Parathyroid adenoma (tissue), 2 donors: ENCODE measurements around the gene RABGEF1.
"Not testable (repeated sequence)": the region's sequence is repeated elsewhere in the genome, so short reads cannot be mapped to it uniquely, and the experiment has no call there.

Experiments used
- H2AFZ ChIP-seq: fragments of 300-600 bp; sonication (generic); one replicate; pipeline ENCODE4 v1.7.0; 2017; ENCODE audit warnings: antibody characterized with exemption, mild to moderate bottlenecking
- H3K27ac ChIP-seq: fragments of 300-600 bp; sonication (generic); one replicate; pipeline ENCODE4 v1.7.0; 2017
- H3K27me3 ChIP-seq: fragments of 300-600 bp; sonication (generic); one replicate; pipeline ENCODE4 v1.7.0; 2017; ENCODE audit warnings: low read length; ENCODE audit not compliant: control insufficient read depth, insufficient read depth
- H3K36me3 ChIP-seq: fragments of 300-600 bp; sonication (generic); one replicate; pipeline ENCODE4 v1.7.0; 2017; ENCODE audit warnings: low read length; ENCODE audit not compliant: control insufficient read depth, insufficient read depth
- H3K4me1 ChIP-seq: fragments of 300-600 bp; sonication (generic); one replicate; pipeline ENCODE4 v1.7.0; 2017; ENCODE audit warnings: control low read depth
- H3K4me2 ChIP-seq: fragments of 300-600 bp; sonication (generic); one replicate; pipeline ENCODE4 v1.7.0; 2017; ENCODE audit warnings: low read length
- H3K4me3 ChIP-seq: fragments of 300-600 bp; sonication (generic); one replicate; pipeline ENCODE4 v1.7.0; 2017; ENCODE audit warnings: low read depth, low read length
- H3K79me2 ChIP-seq: fragments of 300-600 bp; sonication (generic); one replicate; pipeline ENCODE4 v1.7.0; 2017; ENCODE audit warnings: control low read depth
- H3K9ac ChIP-seq: fragments of 300-600 bp; sonication (generic); one replicate; pipeline ENCODE4 v1.7.0; 2017; ENCODE audit warnings: mild to moderate bottlenecking
- H3K9me3 ChIP-seq: fragments of 300-600 bp; sonication (generic); one replicate; pipeline ENCODE4 v1.7.0; 2017; ENCODE audit warnings: low read length; ENCODE audit not compliant: control insufficient read depth
- CTCF ChIP-seq: fragments of 300-600 bp; sonication (generic); IDR thresholded peaks from one replicate; pipeline ENCODE4 v1.7.0; 2017; ENCODE audit warnings: antibody characterized with exemption, mild to moderate bottlenecking
- donor health status: primary hyperparathyroidism.

RABGEF1 gene

GRCh38 chr7:66763633-66764355 is 23.3 kb downstream of the RABGEF1 start:
- Histone ChIP-seq H3K79me2 (peaks cover 30% of the 10 kb centered on the region), H3K4me1 (peaks cover 15% of the 10 kb centered on the region)
- not testable (repeated sequence) for H3K27me3 ChIP-seq, H3K4me2 ChIP-seq, H3K36me3 ChIP-seq, H2AFZ ChIP-seq, H3K9me3 ChIP-seq, H3K27ac ChIP-seq, H3K4me3 ChIP-seq, H3K9ac ChIP-seq

GRCh38 chr7:66764905-66765304 is 24.4 kb downstream of the RABGEF1 start:
- not testable (repeated sequence) for H3K27me3 ChIP-seq, H2AFZ ChIP-seq, H3K36me3 ChIP-seq, H3K9ac ChIP-seq, H3K27ac ChIP-seq, H3K4me3 ChIP-seq, H3K4me2 ChIP-seq, H3K9me3 ChIP-seq
- Histone ChIP-seq H3K79me2 (peaks cover 24% of the 10 kb centered on the region), H3K4me1 (peaks cover 21% of the 10 kb centered on the region)

GRCh38 chr7:66765322-66766025 is 24.9 kb downstream of the RABGEF1 start:
- H3K36me3 ChIP-seq, H3K27me3 ChIP-seq, H3K9me3 ChIP-seq, H3K4me3 ChIP-seq, H2AFZ ChIP-seq, H3K9ac ChIP-seq, H3K27ac ChIP-seq, H3K4me2 ChIP-seq: not testable (repeated sequence)
- H3K4me1 ChIP-seq: peaks cover 26% of the 10 kb centered on the region
- peaks cover 22% of the 10 kb centered on the region for H3K79me2 ChIP-seq

- no peak overlapping the region for H2AFZ ChIP-seq
- H3K4me2 ChIP-seq: peak overlapping the region; percentile 11
- peaks cover 30% of the 10 kb centered on the region for H3K4me1 ChIP-seq
- no peak overlapping the region for H3K27ac ChIP-seq
- H3K4me3 ChIP-seq: no peak overlapping the region
- no peaks in the 10 kb centered on the region for H3K36me3 ChIP-seq
- peaks cover 23% of the 10 kb centered on the region for H3K79me2 ChIP-seq
- no peaks in the 10 kb centered on the region for H3K9me3 ChIP-seq
- no peak overlapping the region for H3K9ac ChIP-seq
- TF ChIP-seq CTCF: no peak
- H3K27me3 ChIP-seq: no peaks in the 10 kb centered on the region
Measured at GRCh38 chr7:66766041-66766440, 25.5 kb downstream of the RABGEF1 start.

GRCh38 chr7:66767486-66767885 is 27.0 kb downstream of the RABGEF1 start:
- H3K27me3 ChIP-seq, H3K4me2 ChIP-seq, H3K9ac ChIP-seq, H3K36me3 ChIP-seq, H3K9me3 ChIP-seq, H2AFZ ChIP-seq, H3K4me3 ChIP-seq: not testable (repeated sequence)
- H3K27ac ChIP-seq: peak overlapping the region; percentile 35
- peaks cover 13% of the 10 kb centered on the region for H3K79me2 ChIP-seq
- peaks cover 30% of the 10 kb centered on the region for H3K4me1 ChIP-seq

GRCh38 chr7:66768865-66769832 is 28.6 kb downstream of the RABGEF1 start:
- H3K4me3 ChIP-seq: no peak overlapping the region
- H3K4me2 ChIP-seq: peak overlapping the region; percentile 26
- peaks cover 39% of the 10 kb centered on the region for H3K4me1 ChIP-seq
- H3K27ac ChIP-seq: peak overlapping the region; percentile 61
- no peak for TF ChIP-seq CTCF
- H3K36me3 ChIP-seq: no peaks in the 10 kb centered on the region
- peaks cover 3% of the 10 kb centered on the region for H3K79me2 ChIP-seq
- H3K27me3 ChIP-seq: no peaks in the 10 kb centered on the region
- H3K9me3 ChIP-seq: no peaks in the 10 kb centered on the region
- H2AFZ ChIP-seq: peak overlapping the region; percentile 7
- no peak overlapping the region for H3K9ac ChIP-seq
